ENCODE results near the gene DTX2. TPM values are rescaled to one million over a fixed set of nuclear protein-coding genes. Genes with fewer than 3 reads are reported as not detected.
"Not testable (repeated sequence)": the region's sequence is repeated elsewhere in the genome, so short reads cannot be mapped to it uniquely, and the experiment has no call there.

The DTX2 gene
- total RNA-seq, 2 experiments from 2014 or later, result 31.2 to 43.8 TPM

- H3K9me3 Mint-ChIP-seq (ENCODE audit: low read depth); H3K36me3 Mint-ChIP-seq; H3K27ac Mint-ChIP-seq; CTCF ChIA-PET; DNase-seq; H3K27me3 Mint-ChIP-seq; H3K4me1 Mint-ChIP-seq; ATAC-seq; H3K4me3 Mint-ChIP-seq: not testable (repeated sequence)
Measured at GRCh38 chr7:76487969-76488368, 26.5 kb downstream of the DTX2 start.

GRCh38 chr7:76492139-76492538 lies 30.6 kb downstream of the DTX2 start:
- CTCF ChIA-PET; H3K9me3 Mint-ChIP-seq (ENCODE audit: low read depth); H3K27ac Mint-ChIP-seq; ATAC-seq; H3K4me3 Mint-ChIP-seq; DNase-seq; H3K36me3 Mint-ChIP-seq; H3K4me1 Mint-ChIP-seq; H3K27me3 Mint-ChIP-seq: not testable (repeated sequence)

GRCh38 chr7:76495717-76496116 lies 34.2 kb downstream of the DTX2 start:
- H3K4me3 Mint-ChIP-seq; H3K9me3 Mint-ChIP-seq (ENCODE audit: low read depth); DNase-seq; H3K27ac Mint-ChIP-seq; H3K4me1 Mint-ChIP-seq; ATAC-seq; H3K27me3 Mint-ChIP-seq; H3K36me3 Mint-ChIP-seq; CTCF ChIA-PET: not testable (repeated sequence)

GRCh38 chr7:76497918-76498582 lies 36.5 kb downstream of the DTX2 start:
- H3K4me3 Mint-ChIP-seq; DNase-seq; H3K27ac Mint-ChIP-seq; CTCF ChIA-PET; H3K9me3 Mint-ChIP-seq (ENCODE audit: low read depth); H3K27me3 Mint-ChIP-seq; H3K4me1 Mint-ChIP-seq; H3K36me3 Mint-ChIP-seq; ATAC-seq: not testable (repeated sequence)

- H3K27ac Mint-ChIP-seq; ATAC-seq; H3K9me3 Mint-ChIP-seq (ENCODE audit: low read depth); H3K4me3 Mint-ChIP-seq; DNase-seq; H3K27me3 Mint-ChIP-seq; H3K36me3 Mint-ChIP-seq; CTCF ChIA-PET; H3K4me1 Mint-ChIP-seq: not testable (repeated sequence)
Measured at GRCh38 chr7:76498583-76499200, 37.2 kb downstream of the DTX2 start.

GRCh38 chr7:76499201-76499923 lies 37.9 kb downstream of the DTX2 start:
- H3K36me3 Mint-ChIP-seq; CTCF ChIA-PET; H3K9me3 Mint-ChIP-seq (ENCODE audit: low read depth); H3K4me3 Mint-ChIP-seq; H3K4me1 Mint-ChIP-seq; H3K27ac Mint-ChIP-seq; H3K27me3 Mint-ChIP-seq; DNase-seq: not testable (repeated sequence)
- ATAC-seq, result peak; percentile 59

GRCh38 chr7:76499924-76500241 lies 38.4 kb downstream of the DTX2 start:
- H3K27ac Mint-ChIP-seq; H3K9me3 Mint-ChIP-seq (ENCODE audit: low read depth); H3K36me3 Mint-ChIP-seq; H3K27me3 Mint-ChIP-seq; CTCF ChIA-PET; H3K4me3 Mint-ChIP-seq; DNase-seq; H3K4me1 Mint-ChIP-seq: not testable (repeated sequence)
- peak; percentile 69 for ATAC-seq

- H3K27me3 Mint-ChIP-seq; H3K27ac Mint-ChIP-seq; ATAC-seq; H3K4me1 Mint-ChIP-seq; H3K36me3 Mint-ChIP-seq; CTCF ChIA-PET; DNase-seq; H3K9me3 Mint-ChIP-seq (ENCODE audit: low read depth); H3K4me3 Mint-ChIP-seq: not testable (repeated sequence)
Measured at GRCh38 chr7:76502224-76502623, 40.7 kb downstream of the DTX2 start.

- H3K9me3 Mint-ChIP-seq (ENCODE audit: low read depth); H3K27me3 Mint-ChIP-seq; CTCF ChIA-PET; H3K4me3 Mint-ChIP-seq; ATAC-seq; DNase-seq; H3K4me1 Mint-ChIP-seq; H3K36me3 Mint-ChIP-seq; H3K27ac Mint-ChIP-seq: not testable (repeated sequence)
Measured at GRCh38 chr7:76502836-76503235, 41.3 kb downstream of the DTX2 start.

GRCh38 chr7:76503244-76503643 lies 41.7 kb downstream of the DTX2 start:
- H3K27ac Mint-ChIP-seq; DNase-seq; H3K4me3 Mint-ChIP-seq; H3K27me3 Mint-ChIP-seq; H3K36me3 Mint-ChIP-seq; ATAC-seq; CTCF ChIA-PET; H3K4me1 Mint-ChIP-seq; H3K9me3 Mint-ChIP-seq (ENCODE audit: low read depth): not testable (repeated sequence)

- CTCF ChIA-PET; H3K27ac Mint-ChIP-seq; H3K9me3 Mint-ChIP-seq (ENCODE audit: low read depth); DNase-seq; H3K4me1 Mint-ChIP-seq; H3K36me3 Mint-ChIP-seq; H3K27me3 Mint-ChIP-seq; H3K4me3 Mint-ChIP-seq; ATAC-seq: not testable (repeated sequence)
Measured at GRCh38 chr7:76504351-76505167, 43.0 kb downstream of the DTX2 start.

GRCh38 chr7:76505168-76506080 lies 43.9 kb downstream of the DTX2 start:
- DNase-seq, result no peak
- CTCF ChIA-PET, result no interaction called here
- Mint-ChIP-seq H3K9me3 (ENCODE audit: low read depth) (no peaks in the 10 kb centered on the region), H3K27ac (no peak overlapping the region), H3K4me3 (no peak overlapping the region), H3K4me1 (peaks cover 4% of the 10 kb centered on the region), H3K36me3 (no peaks in the 10 kb centered on the region), H3K27me3 (no peaks in the 10 kb centered on the region)
- ATAC-seq, result no peak

GRCh38 chr7:76506081-76506440 lies 44.6 kb downstream of the DTX2 start:
- Mint-ChIP-seq H3K27me3 (no peaks in the 10 kb centered on the region), H3K36me3 (no peaks in the 10 kb centered on the region), H3K9me3 (ENCODE audit: low read depth) (no peaks in the 10 kb centered on the region), H3K4me3 (no peak overlapping the region), H3K4me1 (peaks cover 4% of the 10 kb centered on the region), H3K27ac (no peak overlapping the region)
- CTCF ChIA-PET, result interaction anchor here (0.6 kb wide), 1 partner anchor 93 kb away, joined by 3 read pairs; no protein-coding TSS in a partner anchor
- ATAC-seq, result no peak
- no peak for DNase-seq

All from activated CD8-positive, alpha-beta memory T cell treated with anti-CD3 and anti-CD28 coated beads, Interleukin-2, amount 10 ng/mL, durations not matched to agents 7 days and 5 days (primary cell).